GM18868 (cell line): ENCODE results near the gene ADPRS.

Experiments used
- ATAC-seq: cut with Tn5 transposase; IDR thresholded peaks from one replicate; pipeline ENCODE4 v1.9.1; 2021; ENCODE audit warnings: mild to moderate bottlenecking, moderate library complexity; ENCODE audit not compliant: unreplicated experiment

The ADPRS gene

DNA sequence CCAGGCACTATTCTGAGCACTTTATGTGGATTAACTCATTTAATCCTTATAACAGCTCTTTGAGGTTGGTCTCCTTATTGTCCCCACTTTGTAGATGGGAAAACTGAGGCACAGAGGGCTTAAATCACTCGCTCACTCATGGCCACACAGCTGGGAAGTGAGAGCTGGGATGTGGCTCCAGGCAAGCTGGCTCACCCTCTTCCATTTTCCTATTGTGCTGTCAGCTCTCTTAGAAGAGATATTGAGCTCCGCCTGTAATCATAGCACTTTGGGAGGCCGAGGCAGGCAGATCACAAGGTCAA lies 40.2 kb downstream of the ADPRS start:
- no peak for ATAC-seq

DNA sequence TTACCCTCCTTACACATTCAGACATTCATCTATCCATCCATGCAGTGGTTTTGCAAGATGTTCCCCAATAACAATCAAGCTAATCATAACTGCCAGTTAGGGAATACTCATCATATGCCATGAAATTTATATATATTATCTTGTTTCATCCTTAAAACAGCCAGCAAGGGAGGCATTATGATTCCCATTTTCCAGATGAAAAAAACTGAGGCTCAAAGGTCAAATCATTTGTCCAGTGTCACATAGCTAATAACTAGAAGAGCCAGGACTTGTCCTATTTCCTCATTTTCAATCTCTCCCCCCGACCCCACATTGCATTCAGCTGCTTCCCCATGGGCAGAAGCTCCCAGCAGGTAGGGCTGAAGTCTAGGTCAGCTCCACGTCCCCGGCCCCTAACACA lies 43.3 kb downstream of the ADPRS start:
- no peak for ATAC-seq

DNA sequence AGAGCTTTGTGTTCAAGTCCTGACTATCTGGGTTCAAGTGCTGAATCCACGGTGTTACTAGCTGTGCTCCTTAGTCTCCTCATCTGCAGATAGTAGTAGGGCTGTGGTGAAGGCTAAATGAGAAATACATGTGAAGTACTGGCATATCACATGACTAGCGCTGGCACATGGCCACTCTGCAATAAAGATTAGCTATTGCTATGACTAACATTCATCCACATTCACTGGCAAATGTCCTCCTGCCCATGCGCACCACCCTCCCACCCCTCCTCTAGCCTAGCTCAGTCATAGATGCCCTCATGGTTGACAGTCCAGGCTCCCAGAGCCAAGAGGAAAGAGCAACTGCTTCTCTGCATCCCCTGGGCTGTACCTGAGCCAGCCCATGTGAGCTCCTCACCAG lies 44.8 kb downstream of the ADPRS start:
- no peak for ATAC-seq

DNA sequence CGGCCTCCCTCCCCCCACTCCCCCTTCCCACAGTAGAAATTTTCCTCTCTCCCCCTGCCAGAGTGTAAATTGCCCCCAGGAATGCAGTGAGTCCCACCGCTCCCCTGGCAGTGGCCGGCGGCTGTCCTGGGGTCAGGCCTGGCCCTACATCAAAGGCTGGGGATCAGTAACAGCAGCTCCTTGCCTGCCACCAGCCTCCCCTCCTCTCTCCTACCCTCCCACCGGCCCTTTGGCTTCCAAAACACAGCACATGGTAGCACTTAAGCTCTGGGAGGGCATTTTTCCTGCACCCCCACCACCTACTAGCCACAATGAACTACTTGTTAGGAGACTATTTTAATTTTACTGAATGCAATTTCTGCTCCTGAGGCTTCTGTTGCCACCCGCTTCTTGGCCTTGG lies 45.3 kb downstream of the ADPRS start:
- ATAC-seq, result no peak

DNA sequence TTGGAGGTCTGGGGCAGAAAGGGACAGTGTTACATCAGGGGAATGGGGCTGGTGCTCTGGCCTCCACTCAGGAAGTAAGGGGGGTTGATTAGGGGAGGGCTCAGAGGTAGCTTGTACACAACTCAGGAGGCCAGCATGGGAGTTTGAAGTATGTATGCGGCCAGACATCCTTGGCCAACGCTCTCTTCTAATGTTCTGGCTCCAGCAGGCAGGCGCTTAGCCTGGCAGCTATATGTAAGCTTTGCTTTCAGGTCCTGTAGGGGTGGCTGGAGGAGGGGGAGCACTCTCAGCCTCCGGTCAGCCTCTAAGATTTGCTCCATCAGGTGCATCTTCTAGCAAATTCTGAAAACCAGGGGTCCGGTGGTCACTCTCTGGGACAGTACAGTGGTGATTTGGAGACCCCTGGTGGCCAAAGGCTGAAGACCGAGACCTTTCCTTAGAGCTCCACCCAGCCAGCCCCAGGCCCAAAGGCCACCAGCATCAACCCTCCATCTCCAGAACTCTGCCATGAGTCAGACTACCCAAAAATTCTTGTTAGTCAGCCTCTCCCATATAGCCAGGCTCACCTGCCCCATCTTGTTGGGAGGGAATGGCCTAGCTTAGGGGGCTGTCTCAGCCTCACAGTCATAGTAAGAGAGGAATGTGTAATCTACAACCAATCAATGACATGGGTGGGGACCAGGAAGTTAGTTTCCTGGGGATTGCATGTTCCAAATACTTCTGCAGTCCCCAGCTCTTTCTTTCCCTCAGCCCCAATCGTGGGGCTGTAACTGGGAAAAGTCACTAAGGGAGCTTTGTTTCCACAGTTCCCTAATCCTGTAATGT lies 46.0 kb downstream of the ADPRS start:
- ATAC-seq, result no peak

DNA sequence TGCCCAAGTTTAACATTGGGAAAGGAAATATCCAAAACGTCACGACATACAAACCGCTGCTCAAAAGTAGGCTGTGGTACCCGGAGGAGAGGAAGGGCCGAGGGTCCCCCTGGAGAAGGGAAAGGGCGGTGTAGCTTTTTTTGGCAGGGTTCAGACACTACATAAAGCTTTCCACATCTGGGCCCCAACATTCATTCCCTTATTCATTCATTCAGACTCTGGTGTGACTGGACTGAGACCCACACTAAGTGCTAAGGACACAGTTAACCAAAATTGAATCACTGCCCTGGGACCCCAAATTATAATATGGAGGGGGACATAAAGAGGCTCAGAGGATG lies 46.6 kb downstream of the ADPRS start:
- ATAC-seq, result no peak

DNA sequence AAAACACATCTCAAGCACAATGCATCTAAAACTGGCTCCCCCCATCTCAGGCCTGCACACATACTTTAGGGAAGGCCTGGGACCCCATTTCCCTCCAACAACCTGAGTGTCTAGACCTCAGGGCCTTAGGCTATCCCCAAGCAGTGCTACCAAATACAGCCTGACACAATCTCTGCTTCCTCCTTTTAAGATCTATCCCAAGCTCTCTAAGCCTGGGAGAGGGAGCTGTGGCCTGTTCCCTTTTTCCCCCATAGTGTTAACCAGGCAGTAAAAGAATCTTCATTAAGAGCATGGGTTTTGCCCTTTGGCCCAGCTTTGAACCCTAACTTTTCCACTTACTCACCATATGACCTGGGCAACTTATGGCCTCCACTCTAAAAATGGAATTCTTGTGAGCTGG lies 47.1 kb downstream of the ADPRS start:
- no peak for ATAC-seq

DNA sequence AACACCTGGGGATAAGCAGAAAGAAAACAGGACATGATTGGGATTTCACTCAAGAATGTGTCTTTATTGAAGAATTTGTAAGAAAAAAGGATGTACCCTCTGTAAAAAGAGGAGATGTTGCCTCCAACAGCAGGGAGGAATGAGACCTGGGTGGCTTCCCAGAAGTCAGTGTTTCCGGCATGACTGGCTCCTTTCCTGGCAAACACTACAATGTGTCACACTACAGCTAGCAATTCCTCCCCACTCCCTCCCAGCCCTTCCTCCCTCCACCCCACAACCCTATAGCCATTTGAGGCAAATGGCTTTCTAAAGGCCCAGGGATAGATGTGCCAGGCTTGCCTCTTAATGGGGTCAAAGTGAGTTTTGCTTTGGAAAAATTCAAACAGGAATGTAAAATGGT lies 47.8 kb downstream of the ADPRS start:
- ATAC-seq, result no peak

DNA sequence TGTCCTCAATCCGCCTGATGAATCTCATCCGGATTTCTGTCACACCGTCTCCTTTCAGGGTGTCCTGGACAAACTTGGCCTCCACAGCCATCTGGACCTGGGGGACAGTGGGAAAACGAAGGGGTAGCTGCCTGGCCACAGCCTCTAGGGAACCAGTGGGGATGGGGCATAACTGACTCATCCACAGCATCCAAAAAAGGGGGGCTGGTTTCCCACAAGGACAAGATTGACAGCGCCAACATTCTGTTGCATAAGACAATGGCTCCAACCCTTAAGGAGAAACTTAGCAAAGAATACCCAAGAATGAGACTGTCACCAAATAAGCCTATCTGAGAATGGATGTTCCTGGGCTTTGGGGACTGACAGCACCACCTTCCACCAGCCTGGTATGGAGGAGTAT lies 48.5 kb downstream of the ADPRS start:
- no peak for ATAC-seq

DNA sequence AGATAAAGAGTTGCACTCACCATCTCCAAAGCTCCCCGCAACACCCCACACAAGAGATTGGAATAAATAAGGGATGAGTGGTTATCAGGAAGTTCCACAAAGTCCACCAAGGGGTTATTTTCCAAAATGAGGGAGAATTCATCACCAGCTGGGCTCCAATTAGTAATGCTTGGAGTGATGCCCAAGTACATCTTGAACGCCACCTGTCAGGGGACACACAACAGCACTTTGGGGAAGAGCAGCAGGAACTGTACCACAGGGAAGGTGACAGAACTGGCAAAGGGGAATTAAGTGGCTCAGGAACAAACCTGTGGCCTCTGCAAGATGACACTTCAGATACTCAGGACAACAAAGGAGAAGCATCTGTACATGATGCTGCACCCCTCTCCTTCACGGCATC lies 49.1 kb downstream of the ADPRS start:
- no peak for ATAC-seq

DNA sequence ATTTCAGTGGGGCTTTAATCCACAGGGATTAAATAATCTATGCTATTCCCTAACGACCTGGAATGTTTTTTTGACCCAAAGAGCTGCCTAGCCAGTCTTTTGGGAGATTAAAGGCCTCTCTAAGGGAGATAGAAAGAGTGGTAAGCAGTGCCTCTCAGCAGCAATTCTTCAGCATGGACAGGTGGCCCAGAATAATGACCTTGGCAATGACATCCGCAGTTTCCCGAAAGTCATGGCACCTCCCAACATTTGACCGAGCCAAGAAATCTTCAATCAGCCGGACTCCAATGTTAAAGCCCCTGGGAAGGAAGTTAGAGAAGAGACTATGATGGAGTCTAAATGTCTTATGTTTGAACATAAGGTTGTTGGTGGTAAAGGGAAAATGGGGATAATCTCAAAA lies 50.8 kb downstream of the ADPRS start:
- ATAC-seq, result no peak

DNA sequence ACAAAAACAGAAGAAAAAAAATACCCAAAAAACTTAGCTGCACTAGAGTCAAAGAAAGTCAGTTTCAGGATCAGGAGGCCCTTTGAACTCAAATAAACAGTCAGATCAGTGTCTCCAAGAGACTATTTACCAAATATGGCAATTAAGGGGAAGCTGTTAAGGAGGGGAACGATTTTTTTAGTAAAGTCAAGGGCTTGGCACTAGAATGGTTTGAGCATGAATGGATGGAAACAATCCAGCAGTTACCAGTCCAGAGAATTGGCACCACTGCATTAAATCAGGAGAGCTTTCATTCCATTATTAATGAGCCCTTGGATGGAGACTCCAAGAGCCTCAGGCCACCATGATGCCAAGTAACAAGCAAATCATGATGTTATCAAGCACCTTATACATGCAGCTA lies 53.4 kb downstream of the ADPRS start:
- no peak for ATAC-seq

DNA sequence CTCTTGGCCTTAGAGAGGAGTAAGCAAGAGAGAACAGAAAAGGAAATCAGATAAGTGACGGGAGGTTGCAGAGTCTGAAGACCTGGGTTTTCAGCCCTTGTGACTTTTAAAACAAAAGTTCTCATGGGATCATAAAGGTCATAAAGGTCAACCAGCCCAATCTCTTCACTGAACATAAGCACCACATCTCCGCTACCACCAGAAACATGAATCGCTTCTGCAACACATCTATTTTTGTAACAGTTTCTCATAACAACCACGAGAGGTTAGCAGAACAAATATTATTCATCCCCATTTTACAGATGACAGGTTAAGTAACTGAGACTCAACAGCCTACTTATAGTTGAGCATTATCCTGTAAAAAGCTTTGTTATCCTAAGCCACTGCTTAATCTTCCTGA lies 54.7 kb downstream of the ADPRS start:
- no peak for ATAC-seq
